Activated CD4-positive, CD25-positive, alpha-beta regulatory T cell treated with anti-CD3 and anti-CD28 coated beads, Interleukin-2, amount 50 U/mL, for 16 hours (primary cell): ENCODE results near the gene ZFYVE28.
"Not testable (repeated sequence)": the region's sequence is repeated elsewhere in the genome, so short reads cannot be mapped to it uniquely, and the experiment has no call there.

Experiments used
- DNase-seq: peaks from one replicate; pipeline ENCODE4 v3.0.0-alpha.2; 2020; ENCODE audit warnings: low read depth, low spot score

ZFYVE28 gene

DNA sequence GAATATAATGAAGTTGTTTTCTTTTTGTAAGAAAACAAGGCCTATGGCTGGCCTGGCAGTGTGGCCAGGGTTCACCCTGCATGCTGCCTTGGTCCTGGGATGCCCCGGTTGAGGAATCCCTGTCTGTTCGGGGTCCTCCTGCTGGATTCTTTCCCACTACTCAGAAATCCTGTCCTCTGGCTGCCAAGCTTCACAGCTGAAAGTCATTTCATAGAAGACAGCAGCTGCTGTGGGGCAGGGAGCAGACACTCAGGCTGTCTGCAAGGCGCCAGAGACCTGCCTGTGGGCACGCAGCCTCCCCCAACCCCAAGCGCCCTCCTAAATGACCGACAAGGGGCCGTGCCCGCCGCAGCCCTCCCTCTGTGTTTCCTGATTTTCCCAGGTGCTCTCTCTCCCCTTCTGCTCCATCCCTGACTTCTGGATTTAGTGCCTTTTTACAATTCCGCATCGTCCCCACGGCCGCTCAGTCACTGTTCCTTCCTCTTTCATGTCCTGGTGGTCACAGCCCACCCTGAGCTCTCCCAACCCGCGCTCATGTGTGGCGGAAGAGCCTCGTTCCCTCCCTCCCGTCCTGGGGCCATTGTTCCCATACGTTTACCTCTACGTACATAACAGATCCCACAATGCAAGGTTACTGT, 27.5 kb downstream of the ZFYVE28 start:
- no peak for DNase-seq

DNA sequence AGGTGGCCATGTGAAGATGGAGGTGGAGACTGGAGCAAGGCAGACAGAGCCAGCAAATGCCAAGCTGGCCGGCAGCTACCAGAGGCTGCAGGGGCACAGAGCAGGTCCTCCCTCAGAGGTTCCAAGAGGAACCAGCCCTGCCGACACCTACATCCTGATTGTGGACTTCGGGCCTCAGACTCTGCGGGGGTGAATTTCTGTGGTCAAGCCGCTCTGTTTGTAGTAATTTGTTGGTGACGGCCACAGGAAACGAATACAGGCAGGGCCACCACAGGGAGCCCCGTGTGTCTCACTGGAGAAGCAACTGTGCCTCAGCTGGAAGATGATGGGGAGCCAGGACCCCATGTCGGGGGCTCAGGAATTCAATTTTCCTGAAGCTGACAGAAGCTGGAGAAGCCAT, 28.3 kb downstream of the ZFYVE28 start:
- DNase-seq, result no peak

- no peak for DNase-seq
Observed at GRCh38 chr4:2389691-2390090, 28.8 kb downstream of the ZFYVE28 start.

DNA sequence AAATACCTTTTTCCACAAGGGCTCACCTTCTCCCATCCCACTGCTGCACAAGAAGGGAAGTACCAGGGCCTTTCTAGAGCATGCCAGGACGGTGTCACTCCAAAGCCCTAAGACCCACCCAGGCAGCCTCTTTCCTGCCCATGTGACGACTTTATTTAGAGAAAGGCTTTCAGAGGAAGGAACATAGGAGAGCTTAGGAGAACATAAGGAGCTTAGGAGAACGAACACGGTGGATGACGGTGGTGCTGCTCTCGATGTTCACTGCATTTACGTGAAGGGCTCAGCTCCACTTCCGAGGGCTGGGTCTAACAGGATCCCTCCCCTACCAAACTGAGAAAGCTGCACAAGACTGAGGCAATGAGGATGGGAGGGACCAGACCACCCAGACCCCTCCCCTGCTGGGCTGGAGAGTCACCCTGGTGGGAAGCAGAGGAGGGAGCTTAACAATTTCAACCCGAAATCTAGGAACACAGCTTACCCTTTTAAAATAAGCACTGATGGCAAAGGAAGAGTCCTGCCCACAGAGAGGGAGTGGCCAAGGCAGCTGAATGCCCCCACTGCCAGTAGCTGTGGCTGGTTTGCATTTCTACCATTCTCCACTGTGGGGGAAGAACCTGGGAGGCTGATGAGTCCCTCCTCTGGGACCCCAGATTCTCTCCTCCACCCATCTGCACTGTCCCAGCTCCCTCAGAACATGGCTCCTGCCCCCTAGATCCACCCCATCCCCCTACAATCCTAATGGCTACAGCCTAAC, 29.8 kb downstream of the ZFYVE28 start:
- DNase-seq, result no peak

- DNase-seq, result no peak
Observed at GRCh38 chr4:2387829-2388228, 30.6 kb downstream of the ZFYVE28 start.

GRCh38 chr4:2387218-2387617, 31.2 kb downstream of the ZFYVE28 start:
- DNase-seq, result no peak

- DNase-seq, result no peak
Observed at GRCh38 chr4:2386717-2387116, 31.7 kb downstream of the ZFYVE28 start.

- no peak for DNase-seq
Observed at GRCh38 chr4:2385516-2385915, 32.9 kb downstream of the ZFYVE28 start.

GRCh38 chr4:2384245-2384644, 34.2 kb downstream of the ZFYVE28 start:
- DNase-seq, result no peak

DNA sequence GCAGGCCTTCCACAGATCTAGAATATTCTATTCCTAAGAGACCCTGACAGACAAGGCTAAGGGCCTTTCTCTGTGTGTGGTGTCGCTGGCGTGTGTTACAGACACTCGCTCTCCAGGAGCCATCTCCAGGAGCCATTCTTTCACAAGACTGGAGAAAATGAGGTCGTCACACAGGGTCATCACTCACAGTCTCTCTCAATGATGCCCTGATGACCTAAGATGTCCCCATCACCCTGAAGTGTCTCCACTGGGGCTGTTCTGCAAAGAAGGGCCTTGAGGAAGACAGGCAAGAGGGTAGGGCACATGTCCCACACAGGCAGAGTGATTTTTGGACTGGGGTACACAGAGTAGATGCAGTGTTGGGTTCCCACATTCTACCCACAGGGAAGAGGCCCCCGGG, 34.7 kb downstream of the ZFYVE28 start:
- DNase-seq, result no peak

DNA sequence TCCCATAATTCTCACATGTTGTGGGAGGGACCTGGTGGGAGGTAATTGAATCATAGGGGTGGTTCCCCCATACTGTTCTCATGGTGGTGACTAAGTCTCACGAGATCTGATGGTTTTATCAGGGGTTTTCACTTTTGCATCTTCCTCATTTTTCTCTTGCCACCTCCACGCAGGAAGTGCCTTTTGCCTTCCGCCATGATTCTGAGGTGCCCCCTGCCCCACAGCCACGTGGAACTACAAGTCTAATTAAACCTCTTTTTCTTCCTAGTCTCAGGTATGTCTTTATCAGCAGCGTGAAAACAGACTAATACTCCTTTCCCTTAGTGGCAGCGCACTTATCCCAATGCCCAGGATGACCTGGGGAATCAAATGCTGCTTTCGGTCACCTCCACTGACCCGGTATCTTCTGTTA, 35.2 kb downstream of the ZFYVE28 start:
- not testable (repeated sequence) for DNase-seq

- not testable (repeated sequence) for DNase-seq
Observed at GRCh38 chr4:2382769-2383202, 35.7 kb downstream of the ZFYVE28 start.

GRCh38 chr4:2380589-2380988, 37.9 kb downstream of the ZFYVE28 start:
- DNase-seq, result not testable (repeated sequence)

- DNase-seq, result no peak
Observed at GRCh38 chr4:2378898-2379297, 39.5 kb downstream of the ZFYVE28 start.

GRCh38 chr4:2378401-2378800, 40.0 kb downstream of the ZFYVE28 start:
- no peak for DNase-seq

GRCh38 chr4:2377241-2377640, 41.2 kb downstream of the ZFYVE28 start:
- no peak for DNase-seq

DNA sequence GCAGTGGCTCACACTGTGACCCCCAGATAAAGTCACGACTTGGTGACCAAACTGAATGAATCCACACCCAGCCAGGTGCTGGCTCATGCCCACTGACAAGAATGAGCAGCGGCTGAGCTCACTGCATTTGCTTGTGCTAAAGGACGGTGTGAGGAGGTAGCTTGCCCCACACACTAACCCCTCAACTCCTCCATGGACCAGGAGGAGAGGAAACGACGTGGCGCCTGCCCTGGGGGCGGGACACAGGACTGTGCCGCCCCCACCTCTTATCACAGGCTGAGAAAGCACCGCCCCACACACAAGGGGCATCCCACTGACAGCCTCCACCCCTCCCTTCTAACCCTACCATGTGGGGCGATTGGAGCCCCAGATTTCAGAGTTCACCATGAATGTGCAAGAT, 43.0 kb downstream of the ZFYVE28 start:
- DNase-seq, result no peak

GRCh38 chr4:2373532-2373931, 44.9 kb downstream of the ZFYVE28 start:
- no peak for DNase-seq

- DNase-seq, result no peak
Observed at GRCh38 chr4:2372488-2373030, 45.9 kb downstream of the ZFYVE28 start.

- no peak for DNase-seq
Observed at GRCh38 chr4:2371765-2372487, 46.5 kb downstream of the ZFYVE28 start.

DNA sequence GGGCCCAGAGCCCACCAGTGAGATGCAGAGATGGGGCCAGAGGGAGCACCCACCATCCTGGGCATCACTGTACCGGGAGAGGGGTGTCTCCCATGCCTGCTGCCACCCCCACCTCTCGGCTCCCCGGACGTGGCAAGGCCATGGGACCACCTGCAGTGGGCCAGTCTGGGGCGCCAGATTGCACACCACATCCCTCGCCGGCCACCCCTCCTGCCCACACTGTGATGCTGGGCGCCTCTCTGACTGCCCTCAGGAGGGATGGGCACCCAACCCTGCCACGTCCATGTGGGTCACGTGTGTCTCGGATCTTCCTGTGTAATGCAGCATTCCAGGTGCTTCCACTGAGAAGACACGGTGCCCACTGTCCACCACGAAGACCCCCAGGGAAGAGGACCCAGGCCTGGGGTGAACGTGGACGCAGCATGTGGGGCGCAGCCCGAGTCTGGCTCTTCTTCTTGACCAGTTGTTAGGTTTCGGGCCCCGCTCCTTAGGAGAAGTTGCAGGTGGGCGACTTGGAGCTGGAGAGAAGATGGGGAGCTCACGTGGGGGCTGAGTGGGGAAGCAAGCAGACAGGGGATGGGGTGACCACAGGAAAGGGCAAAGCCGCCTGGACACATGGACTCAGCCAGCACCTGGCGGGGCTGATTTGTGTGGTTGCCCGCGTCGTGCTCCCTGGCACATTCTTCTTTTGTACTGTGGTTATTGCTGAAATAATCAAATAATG, 47.7 kb downstream of the ZFYVE28 start:
- DNase-seq, result no peak
